Bronchial epithelial cell (primary cell): ENCODE data around the gene TTC12. TPM values are rescaled to one million over a fixed set of nuclear protein-coding genes. Genes with fewer than 3 reads are reported as not detected.

Experiments used
- DNase-seq: peaks from one replicate; pipeline ENCODE4 v3.0.0-alpha.2; 2010; ENCODE audit warnings: low read depth
- FAIRE-seq: peaks from 2 replicates; lab custom pipeline; 2011; peaks lifted over from hg19 to GRCh38; lab: Jason Lieb, UNC
- H3K27me3 ChIP-seq: 2 replicates; pipeline ENCODE4 v1.5.1; 2011; ENCODE audit warnings: low read length; ENCODE audit not compliant: control insufficient read depth, insufficient read depth
- H3K36me3 ChIP-seq: 2 replicates; pipeline ENCODE4 v1.5.1; 2011; ENCODE audit warnings: low read length; ENCODE audit not compliant: control insufficient read depth, insufficient read depth
- H3K4me3 ChIP-seq: 2 replicates; pipeline ENCODE4 v1.5.1; 2011; ENCODE audit warnings: mild to moderate bottlenecking, low read depth, low read length, control low read depth
- total RNA-seq: library from RNA; depleted of rRNA; stranded (reverse); fragments of >200 nt; gene quantifications from 2 replicates; pipeline ENCODE4 v1.2.1, GENCODE V29; 2014
- TF ChIP-seq, protein P1 (sequence below): IDR thresholded peaks from 2 replicates; pipeline ENCODE4 v1.5.1; 2011; ENCODE audit warnings: mild to moderate bottlenecking, moderate library complexity, low read length, control low read depth, inconsistent platforms; ENCODE audit not compliant: insufficient read depth, severe bottlenecking

The TTC12 gene
- total RNA-seq, 1 donor from 2014 or later: 12.9 TPM

- Histone ChIP-seq H3K36me3 (no peaks in the 10 kb centered on the region), H3K4me3 (no peak overlapping the region), H3K27me3 (peaks cover 1% of the 10 kb centered on the region)
- FAIRE-seq (peak; percentile 18), DNase-seq (no peak)
- TF ChIP-seq, protein P1, sequence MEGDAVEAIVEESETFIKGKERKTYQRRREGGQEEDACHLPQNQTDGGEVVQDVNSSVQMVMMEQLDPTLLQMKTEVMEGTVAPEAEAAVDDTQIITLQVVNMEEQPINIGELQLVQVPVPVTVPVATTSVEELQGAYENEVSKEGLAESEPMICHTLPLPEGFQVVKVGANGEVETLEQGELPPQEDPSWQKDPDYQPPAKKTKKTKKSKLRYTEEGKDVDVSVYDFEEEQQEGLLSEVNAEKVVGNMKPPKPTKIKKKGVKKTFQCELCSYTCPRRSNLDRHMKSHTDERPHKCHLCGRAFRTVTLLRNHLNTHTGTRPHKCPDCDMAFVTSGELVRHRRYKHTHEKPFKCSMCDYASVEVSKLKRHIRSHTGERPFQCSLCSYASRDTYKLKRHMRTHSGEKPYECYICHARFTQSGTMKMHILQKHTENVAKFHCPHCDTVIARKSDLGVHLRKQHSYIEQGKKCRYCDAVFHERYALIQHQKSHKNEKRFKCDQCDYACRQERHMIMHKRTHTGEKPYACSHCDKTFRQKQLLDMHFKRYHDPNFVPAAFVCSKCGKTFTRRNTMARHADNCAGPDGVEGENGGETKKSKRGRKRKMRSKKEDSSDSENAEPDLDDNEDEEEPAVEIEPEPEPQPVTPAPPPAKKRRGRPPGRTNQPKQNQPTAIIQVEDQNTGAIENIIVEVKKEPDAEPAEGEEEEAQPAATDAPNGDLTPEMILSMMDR: no peak
These were observed 44.3 kb upstream of the TTC12 start for GRCh38 chr11:113270080-113270479.

- TF ChIP-seq, protein P1: no peak
- Histone ChIP-seq H3K27me3 (peaks cover 1% of the 10 kb centered on the region), H3K36me3 (no peaks in the 10 kb centered on the region), H3K4me3 (no peak overlapping the region)
- no peak for FAIRE-seq
- no peak for DNase-seq
These were observed 42.7 kb upstream of the TTC12 start for GRCh38 chr11:113271551-113272245.

GRCh38 chr11:113272281-113272680 is 42.1 kb upstream of the TTC12 start:
- FAIRE-seq (no peak), DNase-seq (no peak)
- Histone ChIP-seq H3K4me3 (no peak overlapping the region), H3K36me3 (no peaks in the 10 kb centered on the region), H3K27me3 (peaks cover 1% of the 10 kb centered on the region)
- TF ChIP-seq, protein P1: no peak

- no peak for FAIRE-seq
- TF ChIP-seq, protein P1: no peak
- no peak overlapping the region for H3K4me3 ChIP-seq
- H3K36me3 ChIP-seq: no peaks in the 10 kb centered on the region
- H3K27me3 ChIP-seq: peaks cover 1% of the 10 kb centered on the region
- no peak for DNase-seq
These were observed 41.3 kb upstream of the TTC12 start for GRCh38 chr11:113272927-113273615.

- peaks cover 1% of the 10 kb centered on the region for H3K27me3 ChIP-seq
- TF ChIP-seq, protein P1: no peak
- FAIRE-seq: no peak
- DNase-seq: no peak
- H3K36me3 ChIP-seq: no peaks in the 10 kb centered on the region
- no peak overlapping the region for H3K4me3 ChIP-seq
These were observed 40.7 kb upstream of the TTC12 start for GRCh38 chr11:113273720-113274119.
